ENCODE data around the gene TTC16. TPM values are rescaled to one million over a fixed set of nuclear protein-coding genes. Genes with fewer than 3 reads are reported as not detected.

The TTC16 gene
- polyA plus RNA-seq, 4 donors: 0.12 to 0.24 (median 0.17) TPM

DNA sequence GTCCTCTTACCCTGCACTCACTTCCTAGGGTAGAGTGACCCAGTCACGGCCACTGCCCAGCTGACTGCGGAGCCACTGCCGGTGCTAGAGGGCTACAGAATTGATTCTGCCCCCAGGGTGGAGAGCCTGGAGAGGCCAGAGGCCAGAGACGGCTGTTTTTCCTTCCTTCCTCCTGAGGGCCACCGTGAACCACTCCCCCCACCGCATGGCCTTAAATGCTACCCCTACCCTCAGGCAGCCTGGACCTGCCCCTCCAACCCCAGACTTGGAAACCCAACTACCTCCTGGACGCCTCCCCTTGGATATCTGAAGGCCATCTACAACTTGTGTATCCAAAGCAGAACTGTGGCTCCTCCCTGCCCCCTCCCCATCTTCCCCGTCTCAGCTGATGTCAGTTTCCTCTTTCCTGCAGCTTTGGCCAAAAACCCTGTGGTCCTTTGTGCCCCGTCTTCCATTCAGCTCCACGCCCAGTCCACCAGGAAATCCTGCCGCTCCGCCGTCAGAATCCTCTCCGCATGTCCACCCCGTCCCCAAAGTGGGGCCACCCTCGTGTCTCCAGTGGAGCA is 46.3 kb downstream of the TTC16 start:
- no peak for DNase-seq (ENCODE audit: low read depth in 4 of 4, low spot score in 3 of 4)

DNA sequence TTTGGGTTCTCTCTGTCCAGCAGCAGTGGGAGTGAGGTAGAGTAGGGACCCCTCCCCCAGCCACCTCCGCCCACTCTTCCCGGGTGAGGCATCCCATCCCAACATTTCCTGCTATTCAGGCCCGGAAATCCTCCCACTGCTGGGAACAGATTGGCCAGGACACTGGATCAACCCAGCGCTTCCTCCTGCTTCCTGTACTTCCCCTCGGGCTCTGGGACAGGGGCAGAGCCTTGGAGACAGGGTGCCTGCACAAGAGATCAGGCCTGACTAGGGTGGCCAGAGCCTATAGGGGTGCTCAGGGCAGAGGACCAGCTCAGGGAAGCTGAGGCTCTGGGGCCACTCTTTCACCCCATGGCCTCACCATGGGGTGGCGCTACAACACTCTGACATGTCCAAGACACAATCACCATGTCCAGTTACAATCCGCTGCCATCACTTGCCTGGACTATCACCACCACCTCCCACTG is 48.1 kb downstream of the TTC16 start:
- DNase-seq (ENCODE audit: low read depth in 4 of 4, low spot score in 3 of 4): no peak

DNA sequence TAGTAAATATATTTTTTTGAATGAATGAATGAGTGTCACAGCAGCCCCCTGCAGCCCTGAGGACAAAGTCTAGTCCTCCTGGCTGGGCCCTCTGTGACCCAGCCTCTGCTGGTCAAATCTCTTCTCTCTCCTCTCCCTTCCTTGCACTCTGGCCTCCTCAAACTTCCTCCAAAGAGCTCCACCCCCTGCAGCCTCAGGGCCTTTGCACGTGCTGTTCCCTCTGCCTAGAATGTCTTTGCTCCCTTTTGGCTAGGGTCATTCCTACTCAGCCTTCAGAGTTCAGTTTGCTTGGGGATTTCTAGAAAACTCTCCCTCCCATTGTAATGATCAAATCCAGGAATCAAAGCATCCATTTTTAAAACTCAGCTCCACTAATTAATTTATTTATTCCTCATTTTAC is 49.5 kb downstream of the TTC16 start:
- no peak for DNase-seq (ENCODE audit: low read depth in 4 of 4, low spot score in 3 of 4)

DNA sequence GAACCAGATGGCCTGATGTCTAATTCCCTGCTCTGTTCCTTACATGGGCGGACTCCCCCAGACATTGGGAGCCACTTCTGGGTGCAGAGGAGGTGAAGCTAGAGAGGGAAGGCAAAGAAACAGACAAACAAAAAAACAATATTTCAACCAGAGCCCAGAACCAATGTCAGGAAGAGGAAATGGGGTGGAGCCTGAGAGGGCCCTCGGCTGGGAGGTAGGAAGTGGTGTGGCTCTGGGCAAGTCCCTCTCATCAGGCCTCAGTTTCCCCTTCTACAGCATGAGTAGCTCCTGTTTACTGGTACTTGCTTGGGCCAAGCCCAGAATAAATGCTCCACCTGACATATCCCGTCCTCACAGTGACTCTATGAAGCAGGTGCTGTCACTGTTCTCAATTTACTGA is 51.5 kb downstream of the TTC16 start:
- DNase-seq (ENCODE audit: low read depth in 4 of 4, low spot score in 3 of 4): no peak

DNA sequence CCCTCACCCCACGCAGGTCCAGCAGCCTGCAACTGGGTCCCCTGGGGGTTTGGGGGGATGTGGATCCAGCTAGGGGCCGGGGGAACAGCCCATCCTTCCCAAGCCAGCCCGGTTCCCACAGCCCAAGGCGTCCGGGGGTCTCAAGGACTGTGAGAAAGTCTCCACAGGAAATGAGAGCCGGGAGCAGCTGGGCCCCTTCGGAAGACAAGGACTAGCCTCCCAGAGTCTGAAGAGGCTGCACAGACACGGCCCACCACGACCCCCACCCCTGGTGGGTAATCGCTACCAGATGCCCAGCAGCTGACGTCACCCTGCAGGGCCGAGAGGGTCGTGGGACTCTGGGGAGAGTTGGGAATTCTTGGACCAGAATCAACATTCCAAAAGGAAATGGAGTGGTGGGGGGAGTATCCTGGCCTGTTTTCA is 52.0 kb downstream of the TTC16 start:
- peak in 1 of 4 donors; percentile 45 for DNase-seq (ENCODE audit: low read depth in 4 of 4, low spot score in 3 of 4)

DNA sequence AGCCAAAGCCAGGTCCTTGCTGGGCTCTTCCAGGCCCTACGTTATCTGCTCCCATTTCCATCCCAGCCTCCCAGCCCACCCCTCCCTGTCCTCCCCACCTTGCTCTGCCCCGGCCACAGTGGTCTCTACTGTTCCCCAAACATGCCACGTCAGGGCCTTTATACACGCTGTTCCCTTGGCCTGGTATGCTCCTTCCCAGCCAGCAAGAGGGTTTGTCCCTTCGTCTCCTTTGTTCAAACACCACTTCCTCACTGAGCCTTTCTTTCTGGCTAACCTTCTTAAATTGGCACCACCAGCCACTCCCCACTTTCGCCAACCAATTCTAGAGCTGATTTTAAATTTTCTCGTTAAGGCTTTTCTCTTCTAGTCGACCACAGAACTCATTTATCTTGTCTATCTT is 52.8 kb downstream of the TTC16 start:
- DNase-seq (ENCODE audit: low read depth in 4 of 4, low spot score in 3 of 4): no peak

DNA sequence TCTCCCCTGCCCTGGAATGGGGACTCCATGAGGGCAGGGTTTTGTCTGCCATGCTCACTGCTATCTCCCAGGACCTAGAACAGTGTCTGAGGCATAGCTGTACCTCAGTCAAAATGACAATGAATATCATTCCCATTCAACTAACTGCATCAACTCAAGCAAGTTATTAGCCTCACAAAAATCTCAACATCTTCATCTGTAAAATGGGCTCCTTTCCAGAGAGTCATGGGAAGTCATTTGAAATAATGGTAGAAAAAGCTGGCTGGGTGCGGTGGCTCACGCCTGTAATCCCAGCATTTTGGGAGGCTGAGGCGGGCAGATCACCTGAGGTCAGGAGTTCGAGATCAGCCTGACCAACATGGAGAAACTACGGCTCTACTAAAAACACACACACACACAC is 53.2 kb downstream of the TTC16 start:
- DNase-seq (ENCODE audit: low read depth in 4 of 4, low spot score in 3 of 4): no peak

DNA sequence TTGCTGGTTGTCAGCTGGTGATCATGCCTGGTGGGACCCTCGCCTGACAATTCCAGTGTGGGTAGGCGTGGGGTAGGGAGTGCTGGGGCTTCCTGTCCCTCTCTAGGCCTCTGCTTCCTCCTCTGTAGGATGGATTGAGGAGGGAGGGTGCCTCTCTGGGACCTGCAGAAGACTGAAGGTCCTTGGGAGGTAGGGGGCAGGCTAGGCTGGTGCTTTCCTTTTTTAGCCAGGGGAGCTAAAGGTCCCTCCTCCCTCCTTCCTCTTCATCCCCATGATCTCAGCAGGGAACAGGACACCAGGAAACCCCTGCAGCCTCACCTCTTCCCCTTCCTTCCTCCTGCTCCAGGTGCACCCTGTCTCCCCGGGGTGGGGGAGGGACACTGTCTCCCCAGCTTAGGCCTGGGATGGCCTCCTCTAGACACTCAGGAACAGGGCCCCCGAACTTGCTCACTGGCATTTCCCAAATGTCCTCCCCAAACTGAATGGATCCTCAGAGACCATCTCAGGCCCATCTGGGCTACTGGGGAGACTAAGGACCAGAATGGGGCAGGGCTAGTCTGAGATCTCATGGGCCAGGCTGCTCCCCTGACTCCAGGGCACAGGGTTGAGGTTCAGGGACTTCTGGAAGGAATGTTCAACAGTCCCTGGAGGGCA is 54.2 kb downstream of the TTC16 start:
- DNase-seq (ENCODE audit: low read depth in 4 of 4, low spot score in 3 of 4): no peak

DNA sequence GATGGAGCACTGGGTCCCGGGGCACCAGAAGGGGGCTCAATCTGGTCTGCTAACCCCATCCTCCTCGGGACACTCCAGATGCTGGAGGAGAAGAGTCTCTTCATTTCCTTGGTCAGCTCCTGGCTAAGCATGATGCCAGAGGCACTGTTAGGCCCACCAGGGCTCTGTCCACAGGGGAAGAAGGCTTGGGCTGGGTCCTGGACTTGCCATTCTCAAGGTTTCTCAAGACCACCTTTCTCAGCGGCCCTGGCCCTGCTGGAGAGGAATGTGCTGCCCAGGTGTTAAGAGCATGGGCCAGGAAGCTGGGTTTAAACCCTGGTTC is 54.7 kb downstream of the TTC16 start:
- DNase-seq (ENCODE audit: low read depth in 4 of 4, low spot score in 3 of 4): no peak

DNA sequence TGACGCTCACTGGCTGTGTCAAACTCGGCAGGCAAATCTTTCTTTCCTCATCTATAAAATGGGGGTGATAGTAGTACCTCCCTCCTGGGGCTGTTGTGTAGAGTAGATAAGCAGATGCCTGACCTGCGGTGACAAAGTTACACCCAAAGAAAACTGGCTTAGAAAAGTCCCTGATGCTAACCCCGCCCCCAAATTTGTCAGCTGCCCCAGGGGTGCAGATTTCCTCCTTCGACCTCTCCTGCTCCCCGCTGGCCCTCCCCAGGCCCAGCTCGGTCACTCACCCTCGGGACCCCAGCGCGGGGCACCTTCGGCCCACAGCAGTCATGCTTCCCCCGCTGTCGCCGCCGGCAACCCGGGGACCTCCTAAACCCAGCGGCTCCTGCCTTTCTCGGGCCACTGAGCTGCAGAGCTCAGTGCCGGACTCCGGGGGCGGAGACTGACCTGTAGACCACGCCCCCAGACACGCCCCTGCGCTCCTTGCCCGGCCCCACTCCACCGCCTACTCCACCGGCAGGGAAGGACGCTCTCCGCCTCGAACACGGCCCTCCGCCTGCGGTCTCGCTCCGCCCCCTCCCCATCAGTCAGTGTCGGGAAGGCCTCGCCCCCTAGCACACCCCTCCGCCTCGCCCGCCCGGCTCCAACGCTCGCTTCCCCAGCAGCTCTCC is 55.2 kb downstream of the TTC16 start:
- DNase-seq (ENCODE audit: low read depth in 4 of 4, low spot score in 3 of 4): peak; percentile 91 to 96 (median 94)

DNA sequence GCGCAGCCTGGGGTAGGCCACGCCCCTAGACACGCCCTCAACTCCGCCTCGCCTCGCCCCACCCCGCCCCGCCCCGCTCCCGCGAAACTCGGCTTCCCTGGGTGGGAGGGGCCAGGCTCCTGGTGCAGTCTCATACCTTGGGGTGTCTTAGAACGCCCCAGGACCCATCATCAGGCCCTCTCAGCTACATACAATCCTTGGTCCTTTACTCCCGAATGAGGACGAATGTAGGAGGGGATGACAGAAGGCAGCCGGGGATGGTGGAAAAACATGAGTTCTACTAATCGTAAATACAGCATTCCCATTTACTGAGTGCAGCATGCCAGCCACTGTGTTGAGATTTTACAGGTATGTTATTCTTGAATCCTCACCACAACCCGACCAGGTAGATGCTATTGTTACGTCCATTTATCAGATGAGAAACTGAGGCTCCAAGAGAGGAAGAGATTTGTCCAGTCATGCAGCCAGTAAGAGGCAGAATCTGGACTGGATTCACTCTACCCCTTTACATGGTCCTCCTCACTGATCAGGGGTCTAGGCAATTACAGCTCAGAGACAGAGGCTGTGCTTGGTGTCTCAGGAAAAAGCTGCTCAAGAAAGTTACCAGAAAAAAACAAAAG is 55.8 kb downstream of the TTC16 start:
- no peak for DNase-seq (ENCODE audit: low read depth in 4 of 4, low spot score in 3 of 4)

DNA sequence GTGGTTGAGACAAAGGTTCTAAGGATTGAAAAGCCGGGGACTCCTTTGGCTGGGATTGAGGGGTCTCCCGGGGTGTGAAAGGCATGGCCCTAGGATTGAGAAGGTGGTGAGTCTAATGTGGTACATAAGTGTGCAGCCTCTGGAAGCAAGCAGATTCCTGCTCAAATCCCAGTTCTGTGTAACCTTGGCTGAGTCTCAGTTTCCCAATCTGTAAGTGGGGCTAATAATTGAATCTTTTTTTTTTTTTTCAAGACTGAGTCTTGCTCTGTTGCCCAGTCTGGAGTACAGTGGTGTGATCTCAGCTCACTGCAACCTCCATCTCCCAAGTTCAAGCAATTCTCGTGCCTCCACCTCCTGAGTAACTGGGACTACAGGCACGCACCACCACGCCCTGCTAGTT is 56.7 kb downstream of the TTC16 start:
- DNase-seq (ENCODE audit: low read depth in 4 of 4, low spot score in 3 of 4): no peak

DNA sequence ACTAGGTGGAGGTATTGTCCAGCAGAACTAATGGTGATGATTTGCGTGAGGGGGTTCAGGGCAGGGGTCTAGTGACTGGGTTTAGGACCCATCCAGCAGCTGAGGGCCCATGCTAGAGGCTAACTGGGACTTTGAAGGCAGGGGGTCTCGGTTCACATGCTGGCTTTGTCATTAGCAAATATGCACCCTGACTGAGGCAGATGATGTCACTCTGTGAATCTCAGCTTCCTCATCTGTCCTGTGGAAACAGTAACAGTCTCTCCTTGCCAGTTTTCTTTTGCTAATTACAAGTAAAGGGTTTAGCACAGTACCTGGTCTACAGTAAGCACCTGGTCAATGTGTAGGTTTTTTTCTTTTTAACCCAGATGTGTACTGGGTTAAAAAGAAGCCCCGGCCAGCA is 57.4 kb downstream of the TTC16 start:
- DNase-seq (ENCODE audit: low read depth in 4 of 4, low spot score in 3 of 4): no peak

DNA sequence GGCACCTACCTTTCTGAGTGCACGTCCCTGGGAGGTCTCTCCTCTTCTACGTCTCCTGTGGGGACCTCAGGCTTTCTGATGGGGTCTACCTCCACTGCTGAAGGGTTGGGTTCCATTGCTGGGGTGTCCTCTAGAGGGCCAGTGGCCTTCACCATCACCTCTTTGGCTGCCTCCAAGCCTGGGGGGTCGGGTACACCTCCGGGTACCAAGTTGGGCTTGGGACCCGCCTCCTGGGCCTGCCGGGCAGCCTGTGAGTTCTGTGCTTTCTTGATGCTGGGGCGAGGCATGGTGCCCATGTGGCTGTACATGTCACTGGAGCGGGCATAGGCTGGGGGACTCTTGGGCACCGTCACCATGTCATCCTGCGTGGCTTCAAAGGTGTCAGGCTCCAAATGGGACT is 58.1 kb downstream of the TTC16 start:
- DNase-seq (ENCODE audit: low read depth in 4 of 4, low spot score in 3 of 4): no peak

DNA sequence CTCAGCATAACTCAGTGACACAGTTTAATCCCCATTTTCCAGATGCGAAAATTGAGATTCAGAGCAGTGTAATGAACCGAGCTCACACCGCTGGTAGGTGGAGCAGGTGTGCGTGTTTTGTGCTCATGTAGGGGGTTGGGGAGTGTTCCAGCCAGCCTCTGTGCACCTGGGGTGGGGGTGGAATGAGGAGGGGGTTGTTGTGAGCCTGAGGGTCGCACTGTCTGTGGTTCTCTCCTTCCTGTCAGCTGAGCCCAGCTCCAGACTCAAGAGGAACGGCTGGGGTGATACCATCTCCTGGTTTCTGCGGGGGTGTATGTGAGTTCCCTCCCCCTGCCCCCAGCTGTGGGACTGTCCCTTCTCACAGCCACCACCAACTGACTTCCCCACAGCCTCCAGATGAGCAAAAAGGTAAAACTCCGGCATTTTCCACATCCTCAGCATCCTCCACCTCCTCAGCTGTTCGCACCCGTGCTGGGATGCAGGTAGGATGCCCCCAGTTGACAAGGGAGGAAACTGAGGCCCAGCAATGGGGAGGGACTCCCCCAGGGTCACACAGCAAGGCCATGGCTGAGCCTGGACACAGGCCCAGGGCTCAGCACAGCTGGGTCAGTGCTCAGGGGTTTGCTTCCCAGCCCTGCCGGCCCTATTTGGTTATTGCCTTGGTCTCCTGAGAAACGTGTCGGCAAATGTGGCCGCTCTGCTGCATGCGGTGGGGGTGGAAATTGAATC is 60.5 kb downstream of the TTC16 start:
- no peak for DNase-seq (ENCODE audit: low read depth in 4 of 4, low spot score in 3 of 4)

DNA sequence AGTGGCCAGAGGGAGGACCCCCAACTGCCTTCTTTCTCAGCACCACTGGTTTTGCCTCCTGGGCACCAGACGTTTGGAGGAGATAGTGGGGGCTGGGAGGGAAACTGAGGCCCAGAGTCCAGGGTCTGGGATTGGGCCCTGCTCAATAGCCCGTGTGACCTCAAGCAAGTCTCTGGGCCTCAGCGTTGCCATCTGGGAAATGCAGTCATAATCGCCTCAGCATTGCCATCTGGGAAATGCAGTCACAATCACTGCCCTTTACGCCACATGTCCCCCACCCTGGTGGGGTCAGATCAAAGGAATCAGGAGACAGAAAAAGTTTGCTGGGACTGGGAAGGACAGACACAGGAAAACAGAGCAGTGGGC is 61.0 kb downstream of the TTC16 start:
- DNase-seq (ENCODE audit: low read depth in 4 of 4, low spot score in 3 of 4): no peak

DNA sequence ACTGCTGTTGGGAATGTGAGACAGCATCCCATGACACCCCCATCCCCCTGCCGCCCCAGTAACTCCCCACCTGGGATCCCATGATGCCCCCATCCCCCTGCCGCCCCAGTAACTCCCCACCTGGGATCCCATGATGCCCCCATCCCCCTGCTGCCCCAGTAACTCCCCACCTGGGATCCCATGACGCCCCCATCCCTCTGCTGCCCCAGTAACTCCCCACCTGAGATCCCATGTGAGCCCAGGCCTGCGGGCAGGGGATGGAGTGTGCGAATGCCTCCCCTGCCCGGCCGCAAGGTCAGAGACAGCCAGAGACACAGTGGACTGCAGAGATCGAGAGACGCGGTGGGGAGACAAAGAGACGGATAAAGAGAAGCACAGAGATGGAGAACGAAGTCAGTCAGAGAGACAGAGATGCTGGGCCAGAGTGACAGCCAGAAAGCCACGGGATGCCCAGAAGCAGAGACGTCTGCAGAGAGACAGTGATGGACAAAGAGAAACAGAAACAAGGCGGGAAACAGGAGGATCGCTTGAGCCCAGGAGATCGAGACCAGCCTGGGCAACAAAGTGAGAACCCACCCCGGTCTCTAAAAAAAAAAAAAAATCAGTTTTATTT is 61.6 kb downstream of the TTC16 start:
- DNase-seq (ENCODE audit: low read depth in 4 of 4, low spot score in 3 of 4): no peak

DNA sequence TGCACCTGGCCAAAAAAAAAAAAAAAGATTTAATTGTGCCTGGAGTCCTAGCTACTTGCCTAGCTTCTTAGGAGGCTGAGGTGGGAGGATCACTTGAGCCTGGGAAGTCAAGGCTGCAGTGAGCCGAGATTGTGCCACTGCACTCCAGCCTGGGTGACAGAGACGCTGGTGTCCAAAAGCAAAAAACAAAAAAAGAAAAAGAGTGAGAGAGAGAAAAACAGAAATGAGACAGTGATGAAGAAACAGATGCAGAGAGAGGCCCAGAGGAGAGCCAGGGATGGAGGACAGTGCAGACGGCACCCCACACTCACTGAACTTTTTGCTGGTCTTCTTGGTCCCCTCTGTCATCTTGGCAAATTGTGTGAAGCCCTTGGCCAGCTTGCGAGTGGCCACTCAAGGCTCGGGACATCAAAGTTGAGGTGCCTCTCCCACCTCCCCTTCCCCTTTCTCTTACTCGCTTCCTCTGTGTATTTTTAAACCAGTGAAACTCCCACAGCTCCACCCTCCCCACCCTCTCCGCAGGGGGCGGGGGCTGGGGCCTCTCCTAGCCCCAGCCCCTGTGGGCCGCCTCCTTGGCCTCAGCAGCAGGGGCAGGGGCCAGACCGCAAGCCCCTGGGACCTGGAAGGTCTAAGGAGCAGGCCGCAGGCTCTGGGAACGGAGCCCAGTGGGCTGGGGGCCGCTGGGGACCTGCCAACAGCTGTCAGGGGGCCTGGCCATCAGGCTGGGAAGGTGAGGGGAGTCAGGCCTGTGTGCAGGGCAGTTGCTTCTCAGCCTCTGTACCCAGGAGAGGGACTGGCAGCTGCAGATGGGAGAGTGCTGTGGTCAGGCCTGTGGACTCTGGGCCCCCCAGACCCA is 62.6 kb downstream of the TTC16 start, which contains the start of gene SH2D3C:
Gene SH2D3C (minus strand): TSS at position 387 of the 856 bp plus-strand sequence. CDS start 39 bp downstream, at position 348.
- DNase-seq (ENCODE audit: low read depth in 4 of 4, low spot score in 3 of 4): no peak

DNA sequence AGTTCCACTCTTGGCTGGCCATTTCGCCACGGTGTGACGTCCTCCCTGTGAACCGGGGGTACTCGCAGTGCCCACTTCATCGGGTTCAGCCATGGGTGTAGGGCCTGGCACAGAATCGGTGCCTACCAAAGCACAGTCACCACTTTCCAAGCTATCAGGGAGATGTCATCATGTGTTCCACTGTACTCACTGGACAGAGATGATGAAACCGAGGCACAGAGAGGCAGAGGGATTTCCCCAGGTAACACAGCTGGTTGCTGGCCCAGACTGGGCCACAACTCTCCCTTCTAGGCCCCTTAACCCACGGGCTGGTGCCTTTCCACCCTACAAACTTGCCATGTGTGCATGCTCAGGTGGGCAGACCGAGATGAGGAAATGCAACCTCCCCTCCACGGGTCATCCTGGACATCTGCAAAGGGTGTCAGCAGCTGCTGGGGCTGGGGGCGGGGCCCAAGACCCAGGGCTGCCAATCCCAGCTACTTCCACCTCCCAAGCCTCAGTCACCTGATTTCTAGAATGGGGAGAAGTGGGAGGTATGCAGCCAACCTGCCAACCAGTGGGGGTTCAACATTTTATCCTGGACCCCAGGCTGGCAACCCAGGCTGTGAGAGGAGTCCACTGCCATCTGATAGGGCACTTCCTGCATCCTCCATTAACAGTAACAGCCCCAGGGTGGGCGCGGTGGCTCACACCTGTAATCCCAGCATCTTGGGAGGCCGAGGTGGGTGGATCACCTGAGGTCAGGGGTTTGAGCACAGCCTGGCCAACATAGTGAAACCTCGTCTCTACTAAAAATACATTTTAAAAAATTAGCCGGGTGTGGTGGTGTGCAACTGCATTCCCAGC is 63.5 kb downstream of the TTC16 start:
- no peak for DNase-seq (ENCODE audit: low read depth in 4 of 4, low spot score in 3 of 4)

Data from right renal pelvis (tissue), 4 donors.